HCT116 (cell line): ENCODE results near the gene SLC4A11. TPM values are rescaled to one million over a fixed set of nuclear protein-coding genes. Genes with fewer than 3 reads are reported as not detected.

Experiments used
- ATAC-seq: fragments of 200-7000 bp; cut with Tn5 transposase; 2 replicates; pipeline ENCODE4 v1.9.1; 2020; ENCODE audit warnings: mild to moderate bottlenecking, moderate library complexity
- BruUV-seq: library from RNA; stranded (reverse); fragments of 400-500 nt; replicated peaks from 2 replicates; lab custom pipeline; 2021; lab: Mats Ljungman, UMichigan
- CTCF ChIA-PET: fragments of 300-600 bp; sonication (Branson Sonifier 250); formaldehyde crosslinking; loops from one replicate; lab custom pipeline; 2021; ENCODE audit warnings: antibody characterized with exemption; lab: Charles Lee
- POLR2A ChIA-PET: fragments of 300-600, 350-600 bp; sonication (Branson Sonifier 250); formaldehyde crosslinking; loops from one replicate; lab custom pipeline; 2021; ENCODE audit warnings: antibody characterized with exemption; lab: Charles Lee
- RAD21 ChIA-PET, 2 experiments: fragments of 300-600 bp; sonication (Branson Sonifier 250); formaldehyde crosslinking; loops; one replicate each; lab custom pipeline; 2023; ENCODE audit warnings: low total read pairs in 2 of 2; ENCODE audit not compliant: uncharacterized antibody in 2 of 2, unreplicated experiment in 2 of 2, low non-redundant PET in 1 of 2; lab: Charles Lee
- DNase-seq: peaks from one replicate; pipeline ENCODE4 v3.0.0-alpha.2; 2010; ENCODE audit warnings: low read depth, low spot score
- H2AFZ ChIP-seq: fragments of 200-600 bp; shearing (Covaris generic), sonication (generic); 2 replicates; pipeline ENCODE4 v1.6.1; 2017; ENCODE audit warnings: low read depth, mixed run types, mixed read lengths, antibody characterized with exemption, low read length; ENCODE audit not compliant: poor library complexity, severe bottlenecking
- H3K27ac ChIP-seq: 2 replicates; pipeline ENCODE4 v1.5.1; 2012; ENCODE audit warnings: low read depth, low read length
- H3K27me3 ChIP-seq: fragments of 200-600 bp; sonication (generic); 2 replicates; pipeline ENCODE4 v1.6.1; 2016; ENCODE audit warnings: mixed run types, low read length, mixed read lengths; ENCODE audit not compliant: insufficient read depth
- H3K36me3 ChIP-seq, 2 experiments: fragments of 200-500 bp in 1 of 2; fragments of 200-600 bp in 1 of 2; sonication (Bioruptor generic) in 1 of 2; sonication (generic) in 1 of 2; 2 replicates each; pipeline versions ENCODE4 v1.5.1 to v1.6.1; 2014 to 2016; ENCODE audit warnings: low read length in 2 of 2, inconsistent platforms in 1 of 2, mixed read lengths in 1 of 2, mixed run types in 1 of 2; ENCODE audit not compliant: insufficient read depth in 2 of 2, control insufficient read depth in 1 of 2
- H3K4me1 ChIP-seq, 2 experiments: fragments of 200-600 bp in 1 of 2; sonication (generic) in 1 of 2; 2 replicates each; pipeline versions ENCODE4 v1.5.1 to v1.6.1; 2012 to 2017; ENCODE audit warnings: low read length in 2 of 2, inconsistent platforms in 1 of 2, mild to moderate bottlenecking in 1 of 2, mixed read lengths in 1 of 2, mixed run types in 1 of 2, moderate library complexity in 1 of 2; ENCODE audit not compliant: insufficient read depth in 2 of 2, control insufficient read depth in 1 of 2
- H3K4me2 ChIP-seq: fragments of 200-600 bp; sonication (generic); 2 replicates; pipeline ENCODE4 v1.6.1; 2017; ENCODE audit warnings: mixed run types, low read length, mixed read lengths
- H3K4me3 ChIP-seq, 2 experiments: fragments of 200-600 bp in 1 of 2; sonication (generic) in 1 of 2; replicated peaks in 1 of 2; 2 replicates each; pipeline ENCODE4 v1.5.1; 2011 to 2016; ENCODE audit warnings: low read length in 2 of 2, control low read depth in 1 of 2, low read depth in 1 of 2, mild to moderate bottlenecking in 1 of 2, mixed read lengths in 1 of 2, mixed run types in 1 of 2
- H3K79me2 ChIP-seq: fragments of 200-600 bp; sonication (generic); 2 replicates; pipeline ENCODE4 v1.6.1; 2017; ENCODE audit warnings: mild to moderate bottlenecking, mixed run types, low read length, moderate library complexity, mixed read lengths; ENCODE audit not compliant: insufficient read depth
- H3K9ac ChIP-seq: fragments of 200-600 bp; sonication (generic); 2 replicates; pipeline ENCODE4 v1.6.1; 2016; ENCODE audit warnings: low read length, mixed read lengths
- H3K9me2 ChIP-seq: fragments of 200-600 bp; sonication (generic), shearing (Covaris generic); 2 replicates; pipeline ENCODE4 v1.6.1; 2017; ENCODE audit warnings: mixed run types, mild to moderate bottlenecking, moderate library complexity; ENCODE audit not compliant: insufficient read depth
- H3K9me3 ChIP-seq, 2 experiments: fragments of 200-500 bp in 1 of 2; fragments of 200-600 bp in 1 of 2; sonication (Bioruptor generic) in 1 of 2; sonication (generic) in 1 of 2; 2 replicates each; pipeline ENCODE4 v1.6.1; 2014 to 2017; ENCODE audit warnings: low read length in 2 of 2, mixed read lengths in 2 of 2, inconsistent platforms in 1 of 2, low read depth in 1 of 2, mild to moderate bottlenecking in 1 of 2, mixed run types in 1 of 2, moderate library complexity in 1 of 2; ENCODE audit not compliant: control insufficient read depth in 1 of 2, insufficient read depth in 1 of 2
- H4K20me1 ChIP-seq: fragments of 200-600 bp; sonication (generic), shearing (Covaris generic); 2 replicates; pipeline ENCODE4 v1.6.1; 2017; ENCODE audit warnings: mixed run types, mild to moderate bottlenecking, moderate library complexity; ENCODE audit not compliant: insufficient read depth
- CBX3 ChIP-seq: IDR thresholded peaks from 2 replicates; pipeline ENCODE4 v1.6.1; 2012; ENCODE audit warnings: low read depth
- CEBPB ChIP-seq: IDR thresholded peaks from 2 replicates; pipeline ENCODE4 v1.6.1; 2012; ENCODE audit warnings: low read depth
- ELF1 ChIP-seq: IDR thresholded peaks from 2 replicates; pipeline ENCODE4 v1.6.1; 2012; ENCODE audit warnings: low read depth, borderline replicate concordance
- EZH2 ChIP-seq: fragments of 200-600 bp; sonication (generic); IDR thresholded peaks from 2 replicates; pipeline ENCODE4 v1.6.1; 2017; ENCODE audit warnings: antibody characterized with exemption, mixed run types
- EZH2phosphoT487 ChIP-seq: fragments of 200-600 bp; IDR thresholded peaks from 2 replicates; pipeline ENCODE4 v1.6.1; 2018; ENCODE audit warnings: antibody characterized with exemption, borderline replicate concordance
- FOSL1 ChIP-seq: IDR thresholded peaks from 2 replicates; pipeline ENCODE4 v1.6.1; 2012; ENCODE audit warnings: low read depth
- JUND ChIP-seq: IDR thresholded peaks from 2 replicates; pipeline ENCODE4 v1.6.1; 2012
- POLR2AphosphoS5 ChIP-seq: IDR thresholded peaks from 2 replicates; pipeline ENCODE4 v1.6.1; 2011; ENCODE audit warnings: mild to moderate bottlenecking, low read depth, low read length, moderate library complexity
- RAD21 ChIP-seq: IDR thresholded peaks from 2 replicates; pipeline ENCODE4 v1.6.1; 2012; ENCODE audit warnings: low read depth, mild to moderate bottlenecking
- SIN3A ChIP-seq: IDR thresholded peaks from 2 replicates; pipeline ENCODE4 v1.6.1; 2012; ENCODE audit warnings: low read depth
- SP1 ChIP-seq: IDR thresholded peaks from 2 replicates; pipeline ENCODE4 v1.6.1; 2012; ENCODE audit warnings: low read depth
- SRF ChIP-seq: IDR thresholded peaks from 2 replicates; pipeline ENCODE4 v1.6.1; 2012; ENCODE audit warnings: low read depth
- TCF7L2 ChIP-seq: IDR thresholded peaks from 2 replicates; pipeline ENCODE4 v1.7.0; 2011; ENCODE audit warnings: borderline replicate concordance, inconsistent platforms; ENCODE audit not compliant: insufficient read depth, insufficient read length; ENCODE audit errors: extremely low read depth
- YY1 ChIP-seq: IDR thresholded peaks from 2 replicates; pipeline ENCODE4 v1.6.1; 2011; ENCODE audit warnings: low read length, low read depth, moderate library complexity, mild to moderate bottlenecking; ENCODE audit not compliant: insufficient replicate concordance; ENCODE audit errors: extremely low read depth
- ZNF274 ChIP-seq: fragments of 200-500 bp; sonication (Bioruptor generic); IDR thresholded peaks from 2 replicates; pipeline ENCODE4 v1.6.1; 2014; ENCODE audit warnings: mild to moderate bottlenecking, low read depth, low read length, inconsistent platforms
- intact Hi-C: fragments of 100-400 bp; cut with micrococcal nuclease; formaldehyde crosslinking; loops from 2 replicates; pipeline ENCODE4 v1.10.0; 2022
- total RNA-seq: library from RNA; stranded (reverse); gene quantifications from one replicate; pipeline ENCODE4 v1.2.1, GENCODE V29; 2021; ENCODE audit not compliant: unreplicated experiment
- TF ChIP-seq, protein P1 (sequence below): IDR thresholded peaks from 2 replicates; pipeline ENCODE4 v1.6.1; 2011; ENCODE audit warnings: mild to moderate bottlenecking, low read length, moderate library complexity; ENCODE audit not compliant: insufficient replicate concordance; ENCODE audit errors: extremely low read depth
- TF ChIP-seq, protein P2 (sequence below): IDR thresholded peaks from 2 replicates; pipeline ENCODE4 v1.6.1; 2012
- TF ChIP-seq, protein P3 (sequence below): IDR thresholded peaks from 2 replicates; pipeline ENCODE4 v1.6.1; 2012; ENCODE audit warnings: low read depth

The SLC4A11 gene
- total RNA-seq, 1 experiment from 2014 or later, result 22.7 TPM

DNA sequence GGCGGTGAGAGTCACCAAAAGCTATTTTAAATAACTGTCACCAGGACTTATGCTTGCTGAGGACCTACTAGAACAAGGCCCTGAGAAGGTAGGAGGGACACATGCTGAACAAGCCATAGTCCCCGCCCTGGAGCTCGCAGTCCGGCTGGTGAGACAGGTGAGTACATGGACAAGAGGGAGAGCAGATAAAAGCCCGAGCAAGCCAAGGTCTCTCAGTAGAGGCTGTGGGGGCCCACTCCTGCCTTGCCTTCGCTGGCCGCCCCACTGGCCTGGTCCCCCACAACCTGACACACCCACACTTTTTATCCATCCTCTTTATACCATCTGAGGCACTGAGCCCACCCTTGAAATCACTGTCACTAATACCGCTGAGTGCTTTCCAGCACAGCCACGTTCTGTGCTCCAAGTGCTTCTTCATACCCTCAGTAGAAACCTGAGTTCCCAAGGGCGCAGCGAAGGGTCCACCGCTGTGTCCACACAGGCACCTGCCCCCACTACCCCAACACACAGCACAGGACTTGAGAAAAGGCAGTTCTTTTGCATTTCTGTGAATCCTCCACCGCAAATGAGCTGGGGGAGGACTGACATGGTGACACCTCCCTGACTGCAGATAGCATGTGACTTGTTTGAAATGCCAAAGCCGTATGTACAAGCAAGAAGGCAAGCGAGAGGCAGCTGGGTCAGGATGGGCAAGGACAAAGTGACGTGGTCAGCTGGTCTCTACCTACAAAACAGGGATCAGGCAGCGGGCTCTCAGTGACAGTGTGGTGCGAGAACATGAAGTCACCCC, 46.6 kb downstream of the SLC4A11 start:
- Histone ChIP-seq H3K9me3 (no peaks in the 10 kb centered on the region), H3K9me2 (no peaks in the 10 kb centered on the region), H3K27ac (no peak overlapping the region), H3K79me2 (no peaks in the 10 kb centered on the region), H3K4me2 (no peak overlapping the region), H3K4me1 (no peaks in the 10 kb centered on the region), H4K20me1 (no peaks in the 10 kb centered on the region), H3K9ac (no peak overlapping the region), H2AFZ (no peak overlapping the region), H3K4me3 (no peak overlapping the region), H3K36me3 (peaks cover 23 to 35% of the 10 kb centered on the region in 2 experiments; a peak in 3 of 4 replicates), H3K27me3 (no peaks in the 10 kb centered on the region)
- no peak for ATAC-seq
- TF ChIP-seq SP1 (no peak), RAD21 (no peak), YY1 (no peak), ZNF274 (no peak), ELF1 (no peak), FOSL1 (no peak), CEBPB (no peak), POLR2AphosphoS5 (no peak), SIN3A (no peak), EZH2phosphoT487 (no peak), CBX3 (no peak), JUND (no peak), TCF7L2 (no peak), EZH2 (no peak), SRF (no peak)
- TF ChIP-seq, protein P1, sequence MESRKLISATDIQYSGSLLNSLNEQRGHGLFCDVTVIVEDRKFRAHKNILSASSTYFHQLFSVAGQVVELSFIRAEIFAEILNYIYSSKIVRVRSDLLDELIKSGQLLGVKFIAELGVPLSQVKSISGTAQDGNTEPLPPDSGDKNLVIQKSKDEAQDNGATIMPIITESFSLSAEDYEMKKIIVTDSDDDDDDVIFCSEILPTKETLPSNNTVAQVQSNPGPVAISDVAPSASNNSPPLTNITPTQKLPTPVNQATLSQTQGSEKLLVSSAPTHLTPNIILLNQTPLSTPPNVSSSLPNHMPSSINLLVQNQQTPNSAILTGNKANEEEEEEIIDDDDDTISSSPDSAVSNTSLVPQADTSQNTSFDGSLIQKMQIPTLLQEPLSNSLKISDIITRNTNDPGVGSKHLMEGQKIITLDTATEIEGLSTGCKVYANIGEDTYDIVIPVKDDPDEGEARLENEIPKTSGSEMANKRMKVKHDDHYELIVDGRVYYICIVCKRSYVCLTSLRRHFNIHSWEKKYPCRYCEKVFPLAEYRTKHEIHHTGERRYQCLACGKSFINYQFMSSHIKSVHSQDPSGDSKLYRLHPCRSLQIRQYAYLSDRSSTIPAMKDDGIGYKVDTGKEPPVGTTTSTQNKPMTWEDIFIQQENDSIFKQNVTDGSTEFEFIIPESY, result no peak
- TF ChIP-seq, protein P2, sequence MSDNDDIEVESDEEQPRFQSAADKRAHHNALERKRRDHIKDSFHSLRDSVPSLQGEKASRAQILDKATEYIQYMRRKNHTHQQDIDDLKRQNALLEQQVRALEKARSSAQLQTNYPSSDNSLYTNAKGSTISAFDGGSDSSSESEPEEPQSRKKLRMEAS, result no peak
- TF ChIP-seq, protein P3, sequence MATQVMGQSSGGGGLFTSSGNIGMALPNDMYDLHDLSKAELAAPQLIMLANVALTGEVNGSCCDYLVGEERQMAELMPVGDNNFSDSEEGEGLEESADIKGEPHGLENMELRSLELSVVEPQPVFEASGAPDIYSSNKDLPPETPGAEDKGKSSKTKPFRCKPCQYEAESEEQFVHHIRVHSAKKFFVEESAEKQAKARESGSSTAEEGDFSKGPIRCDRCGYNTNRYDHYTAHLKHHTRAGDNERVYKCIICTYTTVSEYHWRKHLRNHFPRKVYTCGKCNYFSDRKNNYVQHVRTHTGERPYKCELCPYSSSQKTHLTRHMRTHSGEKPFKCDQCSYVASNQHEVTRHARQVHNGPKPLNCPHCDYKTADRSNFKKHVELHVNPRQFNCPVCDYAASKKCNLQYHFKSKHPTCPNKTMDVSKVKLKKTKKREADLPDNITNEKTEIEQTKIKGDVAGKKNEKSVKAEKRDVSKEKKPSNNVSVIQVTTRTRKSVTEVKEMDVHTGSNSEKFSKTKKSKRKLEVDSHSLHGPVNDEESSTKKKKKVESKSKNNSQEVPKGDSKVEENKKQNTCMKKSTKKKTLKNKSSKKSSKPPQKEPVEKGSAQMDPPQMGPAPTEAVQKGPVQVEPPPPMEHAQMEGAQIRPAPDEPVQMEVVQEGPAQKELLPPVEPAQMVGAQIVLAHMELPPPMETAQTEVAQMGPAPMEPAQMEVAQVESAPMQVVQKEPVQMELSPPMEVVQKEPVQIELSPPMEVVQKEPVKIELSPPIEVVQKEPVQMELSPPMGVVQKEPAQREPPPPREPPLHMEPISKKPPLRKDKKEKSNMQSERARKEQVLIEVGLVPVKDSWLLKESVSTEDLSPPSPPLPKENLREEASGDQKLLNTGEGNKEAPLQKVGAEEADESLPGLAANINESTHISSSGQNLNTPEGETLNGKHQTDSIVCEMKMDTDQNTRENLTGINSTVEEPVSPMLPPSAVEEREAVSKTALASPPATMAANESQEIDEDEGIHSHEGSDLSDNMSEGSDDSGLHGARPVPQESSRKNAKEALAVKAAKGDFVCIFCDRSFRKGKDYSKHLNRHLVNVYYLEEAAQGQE, result no peak
- intact Hi-C loops, result no loop called here
- BruUV-seq, result no TSS peak
- ChIA-PET POLR2A (no interaction called here), RAD21 (interaction anchor here in 1 of 2 experiments (0.6 kb wide), 1 partner anchor 16 kb away, joined by 3 read pairs; no protein-coding TSS in a partner anchor), CTCF (no interaction called here)
- no peak for DNase-seq
